ENCODE measurements around the gene PCDH7.

The PCDH7 gene

GRCh38 chr4:30720661-30721184 lies 554 bp downstream of the PCDH7 start (continued):
- TF ChIP-seq ZNF623 (tag by site-specific recombination; IDR thresholded peaks at IDR 0.05) = no peak
- TF ChIP-seq, protein P1, sequence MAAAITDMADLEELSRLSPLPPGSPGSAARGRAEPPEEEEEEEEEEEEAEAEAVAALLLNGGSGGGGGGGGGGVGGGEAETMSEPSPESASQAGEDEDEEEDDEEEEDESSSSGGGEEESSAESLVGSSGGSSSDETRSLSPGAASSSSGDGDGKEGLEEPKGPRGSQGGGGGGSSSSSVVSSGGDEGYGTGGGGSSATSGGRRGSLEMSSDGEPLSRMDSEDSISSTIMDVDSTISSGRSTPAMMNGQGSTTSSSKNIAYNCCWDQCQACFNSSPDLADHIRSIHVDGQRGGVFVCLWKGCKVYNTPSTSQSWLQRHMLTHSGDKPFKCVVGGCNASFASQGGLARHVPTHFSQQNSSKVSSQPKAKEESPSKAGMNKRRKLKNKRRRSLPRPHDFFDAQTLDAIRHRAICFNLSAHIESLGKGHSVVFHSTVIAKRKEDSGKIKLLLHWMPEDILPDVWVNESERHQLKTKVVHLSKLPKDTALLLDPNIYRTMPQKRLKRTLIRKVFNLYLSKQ (tag by site-specific recombination; IDR thresholded peaks at IDR 0.05; ENCODE audit: borderline replicate concordance) = no peak
- no peak for TF ChIP-seq ZFHX2 (tag by site-specific recombination; conservative IDR thresholded peaks at IDR 0.05)
- TF ChIP-seq, protein P2, sequence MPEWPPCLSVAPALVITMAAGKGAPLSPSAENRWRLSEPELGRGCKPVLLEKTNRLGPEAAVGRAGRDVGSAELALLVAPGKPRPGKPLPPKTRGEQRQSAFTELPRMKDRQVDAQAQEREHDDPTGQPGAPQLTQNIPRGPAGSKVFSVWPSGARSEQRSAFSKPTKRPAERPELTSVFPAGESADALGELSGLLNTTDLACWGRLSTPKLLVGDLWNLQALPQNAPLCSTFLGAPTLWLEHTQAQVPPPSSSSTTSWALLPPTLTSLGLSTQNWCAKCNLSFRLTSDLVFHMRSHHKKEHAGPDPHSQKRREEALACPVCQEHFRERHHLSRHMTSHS (tag by site-specific recombination; IDR thresholded peaks at IDR 0.05) = no peak
- peak; percentile 56; the same call in 1 of the 2 replicates for TF ChIP-seq ZBTB6 (tag by site-specific recombination; IDR thresholded peaks at IDR 0.05)
- TF ChIP-seq ZNF449 (tag by site-specific recombination; IDR thresholded peaks at IDR 0.05) = no peak
- no peak for TF ChIP-seq ZNF549 (tag by site-specific recombination; IDR thresholded peaks at IDR 0.05)
- TF ChIP-seq SP2 (tag by site-specific recombination; IDR thresholded peaks at IDR 0.05) = peak; percentile 46
- no peak for TF ChIP-seq ZNF654 (tag by site-specific recombination; IDR thresholded peaks at IDR 0.05; ENCODE audit: low read depth)
- TF ChIP-seq, protein P3, sequence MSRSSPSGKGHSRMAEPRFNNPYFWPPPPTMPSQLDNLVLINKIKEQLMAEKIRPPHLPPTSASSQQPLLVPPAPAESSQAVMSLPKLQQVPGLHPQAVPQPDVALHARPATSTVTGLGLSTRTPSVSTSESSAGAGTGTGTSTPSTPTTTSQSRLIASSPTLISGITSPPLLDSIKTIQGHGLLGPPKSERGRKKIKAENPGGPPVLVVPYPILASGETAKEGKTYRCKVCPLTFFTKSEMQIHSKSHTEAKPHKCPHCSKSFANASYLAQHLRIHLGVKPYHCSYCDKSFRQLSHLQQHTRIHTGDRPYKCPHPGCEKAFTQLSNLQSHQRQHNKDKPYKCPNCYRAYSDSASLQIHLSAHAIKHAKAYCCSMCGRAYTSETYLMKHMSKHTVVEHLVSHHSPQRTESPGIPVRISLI (tag by site-specific recombination; IDR thresholded peaks at IDR 0.05) = no peak
- peak; percentile 60; the same call in 1 of the 2 replicates for TF ChIP-seq PRDM10 (tag by site-specific recombination; IDR thresholded peaks at IDR 0.05)
- TF ChIP-seq, protein P4, sequence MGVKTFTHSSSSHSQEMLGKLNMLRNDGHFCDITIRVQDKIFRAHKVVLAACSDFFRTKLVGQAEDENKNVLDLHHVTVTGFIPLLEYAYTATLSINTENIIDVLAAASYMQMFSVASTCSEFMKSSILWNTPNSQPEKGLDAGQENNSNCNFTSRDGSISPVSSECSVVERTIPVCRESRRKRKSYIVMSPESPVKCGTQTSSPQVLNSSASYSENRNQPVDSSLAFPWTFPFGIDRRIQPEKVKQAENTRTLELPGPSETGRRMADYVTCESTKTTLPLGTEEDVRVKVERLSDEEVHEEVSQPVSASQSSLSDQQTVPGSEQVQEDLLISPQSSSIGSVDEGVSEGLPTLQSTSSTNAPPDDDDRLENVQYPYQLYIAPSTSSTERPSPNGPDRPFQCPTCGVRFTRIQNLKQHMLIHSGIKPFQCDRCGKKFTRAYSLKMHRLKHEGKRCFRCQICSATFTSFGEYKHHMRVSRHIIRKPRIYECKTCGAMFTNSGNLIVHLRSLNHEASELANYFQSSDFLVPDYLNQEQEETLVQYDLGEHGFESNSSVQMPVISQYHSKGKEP (tag by site-specific recombination; IDR thresholded peaks at IDR 0.05) = no peak
- 0 out of 2 replicates have a peak, but pooled peaks have one; percentile 13 for TF ChIP-seq PATZ1 (tag by site-specific recombination; IDR thresholded peaks at IDR 0.05)
- no peak for TF ChIP-seq OSR2 (tag by site-specific recombination; IDR thresholded peaks at IDR 0.05)
- no peak for TF ChIP-seq ZNF366 (tag by site-specific recombination; conservative IDR thresholded peaks at IDR 0.05)
- TF ChIP-seq MZF1 (tag by site-specific recombination; IDR thresholded peaks at IDR 0.05; ENCODE audit: borderline replicate concordance) = peak; percentile 75; the same call in 1 of the 2 replicates
- TF ChIP-seq SP3 (tag by site-specific recombination; IDR thresholded peaks at IDR 0.05) = 0 out of 2 replicates have a peak, but pooled peaks have one; percentile 12
- TF ChIP-seq KLF1 (tag by site-specific recombination; IDR thresholded peaks at IDR 0.05) = no peak

All from HEK293 (cell line).